Activated CD8-positive, alpha-beta memory T cell treated with anti-CD3 and anti-CD28 coated beads for 24 hours (primary cell): Measurements from ENCODE around the gene SYK.

Source experiments
- DNase-seq: peaks from one replicate; pipeline ENCODE4 v3.0.0-alpha.2; 2020

The SYK gene

GRCh38 chr9:90909225-90909624 is 107.6 kb downstream of the SYK start:
- no peak for DNase-seq

GRCh38 chr9:90909747-90910283 is 108.2 kb downstream of the SYK start:
- DNase-seq: no peak

DNA sequence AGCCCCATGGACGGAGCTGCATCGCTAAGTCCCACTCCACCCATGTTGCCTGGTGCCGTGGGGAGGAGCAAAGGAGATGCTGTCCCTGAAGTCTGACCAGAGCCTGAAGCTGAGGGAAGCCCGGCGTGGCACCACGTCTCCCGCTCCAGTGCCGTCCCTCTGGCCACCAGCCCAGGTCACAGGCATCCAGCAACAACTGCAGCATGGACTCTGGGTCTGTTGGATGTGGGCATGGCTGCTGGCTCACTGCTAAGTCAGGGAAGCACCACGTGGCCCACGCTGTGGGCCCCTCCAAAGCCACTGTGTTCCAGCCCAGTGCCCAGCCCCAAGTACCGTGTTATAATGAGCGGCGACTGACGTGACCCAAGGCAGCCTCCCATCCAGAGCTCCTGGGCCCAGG is 112.6 kb downstream of the SYK start:
- DNase-seq: no peak

GRCh38 chr9:90914868-90915483 is 113.4 kb downstream of the SYK start:
- DNase-seq: peak; percentile 86

- peak; percentile 68 for DNase-seq
These were observed 114.1 kb downstream of the SYK start for GRCh38 chr9:90915693-90916092.

DNA sequence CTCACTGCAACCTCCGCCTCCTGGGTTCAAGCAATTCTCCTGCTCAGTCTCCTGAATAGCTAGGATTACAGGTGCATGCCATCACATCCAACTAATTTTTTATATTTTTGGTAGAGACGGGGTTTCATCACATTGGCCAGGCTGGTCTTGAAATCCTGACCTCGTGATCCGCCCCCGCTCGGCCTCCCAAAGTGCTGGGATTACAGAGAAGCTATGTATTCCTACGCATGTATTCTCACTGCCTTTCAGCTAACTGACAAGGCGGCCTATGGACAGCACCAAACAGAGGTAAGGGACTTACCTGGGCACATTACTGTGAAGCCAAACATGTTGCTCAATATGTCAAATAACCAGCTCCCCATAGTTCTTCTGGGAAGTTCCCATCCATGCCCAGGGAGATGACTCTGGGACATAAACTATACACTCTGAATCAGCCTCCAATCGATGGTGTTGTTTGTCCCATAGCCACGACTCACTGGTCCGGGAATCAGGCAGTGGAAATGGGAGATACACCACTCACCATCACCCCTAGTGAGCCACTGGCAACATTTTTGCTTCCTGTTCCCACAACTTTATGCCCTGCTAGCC is 114.6 kb downstream of the SYK start:
- no peak for DNase-seq

DNA sequence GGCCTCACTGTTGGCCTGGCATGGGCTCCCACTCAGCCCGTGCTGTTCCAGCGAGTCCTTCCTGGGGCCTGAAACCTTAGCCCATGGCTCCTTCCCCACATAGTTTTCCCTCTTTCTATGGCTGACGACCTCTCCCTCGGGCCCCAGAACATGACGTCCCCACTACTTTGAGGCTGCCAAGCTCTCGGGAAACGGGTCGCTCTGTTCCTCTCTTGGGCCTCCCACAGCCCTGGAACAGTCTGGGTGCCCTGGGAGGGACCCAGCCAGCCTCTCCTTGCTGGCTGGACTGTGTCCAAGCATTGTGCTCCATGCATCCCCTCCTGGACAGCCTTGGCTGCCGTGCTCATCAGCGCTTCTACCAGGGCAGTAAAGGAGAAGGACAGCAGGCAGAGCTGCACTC is 118.3 kb downstream of the SYK start:
- DNase-seq: no peak

- no peak for DNase-seq
These were observed 119.5 kb downstream of the SYK start for GRCh38 chr9:90921104-90921503.

- no peak for DNase-seq
These were observed 120.3 kb downstream of the SYK start for GRCh38 chr9:90921969-90922368.

GRCh38 chr9:90925581-90926257 is 124.1 kb downstream of the SYK start:
- no peak for DNase-seq

DNA sequence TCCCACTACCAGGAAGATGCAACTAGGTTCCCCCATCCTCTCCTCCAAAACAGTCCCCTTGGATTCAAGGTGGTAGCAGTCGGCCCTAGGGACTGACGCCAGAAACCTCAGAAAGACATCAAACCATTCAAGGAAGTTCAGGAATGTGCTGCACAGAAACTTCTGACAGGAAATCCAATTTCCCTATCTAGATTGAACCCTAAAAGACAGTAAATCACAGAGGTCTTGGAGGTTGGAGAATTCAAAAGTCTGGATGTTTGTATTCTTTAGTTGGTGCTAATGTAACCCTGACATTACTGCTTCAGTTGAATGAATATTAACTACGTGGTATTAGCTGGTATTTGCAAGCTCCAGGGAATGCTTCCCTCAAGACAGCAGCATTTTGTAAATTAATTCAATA is 125.3 kb downstream of the SYK start:
- no peak for DNase-seq

GRCh38 chr9:90927496-90927895 is 125.9 kb downstream of the SYK start:
- DNase-seq: no peak

GRCh38 chr9:90929626-90930025 is 128.0 kb downstream of the SYK start:
- no peak for DNase-seq

DNA sequence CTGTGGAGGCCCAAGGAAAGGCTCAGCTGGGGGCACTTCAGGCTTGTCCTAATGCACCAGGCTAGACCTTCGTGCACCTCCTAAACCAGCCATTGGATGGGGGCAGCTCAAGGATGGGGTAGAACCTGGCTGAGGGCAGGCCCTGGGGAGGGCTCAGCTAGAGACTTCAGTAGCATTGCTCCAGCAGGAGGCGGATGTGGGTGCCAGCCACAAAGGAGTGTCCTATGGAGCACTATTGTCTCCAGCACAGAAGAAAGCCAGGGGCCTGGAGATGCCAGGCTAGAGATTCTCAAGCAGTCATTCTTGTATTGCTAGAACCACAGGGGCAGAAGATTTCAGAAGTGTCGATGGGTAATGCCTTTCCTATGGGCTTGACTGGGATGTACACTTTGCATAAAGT is 131.8 kb downstream of the SYK start:
- no peak for DNase-seq

DNA sequence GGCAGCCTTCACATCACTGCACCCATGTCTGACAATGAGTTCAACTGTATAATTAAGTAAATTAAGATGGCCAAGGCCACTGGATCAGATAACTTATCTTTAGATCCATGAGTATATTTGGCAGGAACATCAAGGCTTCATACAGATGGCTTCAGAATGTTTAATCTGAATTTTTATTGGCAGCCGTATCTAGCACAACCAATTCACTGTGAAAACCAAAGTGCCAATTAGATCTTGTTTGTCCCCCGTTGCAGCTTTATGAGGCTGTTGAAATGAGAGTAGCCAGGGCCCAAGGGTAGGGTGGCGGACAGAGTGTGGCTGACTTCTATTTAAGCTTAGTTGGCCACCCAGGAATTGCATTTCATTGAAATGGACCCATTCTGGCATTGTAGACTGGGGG is 137.7 kb downstream of the SYK start:
- DNase-seq: no peak

- no peak for DNase-seq
These were observed 138.7 kb downstream of the SYK start for GRCh38 chr9:90940280-90940679.

DNA sequence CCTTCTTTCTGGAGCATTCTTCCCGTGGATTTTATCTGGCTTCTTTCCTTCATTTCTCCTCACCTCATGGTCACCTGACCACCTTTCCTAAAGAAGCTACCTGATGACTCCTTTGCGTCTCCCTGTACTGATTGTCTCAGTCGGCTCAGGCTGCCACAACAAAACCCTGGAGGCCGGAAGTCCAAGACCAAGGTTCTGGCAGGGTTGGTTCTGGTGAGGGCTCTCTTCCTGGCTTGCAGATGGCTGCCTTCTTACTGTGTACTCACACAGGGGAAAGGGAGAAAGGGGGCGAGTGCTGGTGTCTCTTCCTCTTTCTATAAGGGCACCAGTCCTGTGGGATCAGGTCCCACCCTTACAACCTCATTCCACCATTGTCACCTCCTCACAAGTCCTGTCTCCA is 140.0 kb downstream of the SYK start:
- DNase-seq: no peak

GRCh38 chr9:90942555-90942954 is 140.9 kb downstream of the SYK start:
- no peak for DNase-seq

DNA sequence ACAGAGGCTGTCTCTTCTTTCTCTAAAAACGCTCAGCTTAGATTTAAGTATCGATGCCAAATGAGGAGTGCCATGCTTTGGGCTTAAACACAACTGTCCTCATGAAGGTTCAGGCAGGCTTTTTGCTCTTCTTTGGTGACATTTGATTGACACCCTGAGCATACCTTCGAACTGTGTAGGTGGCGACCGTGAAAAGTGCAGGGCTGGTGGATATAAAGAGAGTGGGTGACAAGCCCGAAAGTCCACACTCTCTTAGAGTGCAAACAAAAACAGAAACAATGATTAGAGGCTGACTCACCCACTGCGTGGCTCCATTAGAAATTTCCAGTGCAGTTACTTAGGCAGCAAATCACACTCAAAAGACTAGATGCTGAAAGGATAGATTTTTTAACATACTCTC is 141.7 kb downstream of the SYK start:
- DNase-seq: no peak

DNA sequence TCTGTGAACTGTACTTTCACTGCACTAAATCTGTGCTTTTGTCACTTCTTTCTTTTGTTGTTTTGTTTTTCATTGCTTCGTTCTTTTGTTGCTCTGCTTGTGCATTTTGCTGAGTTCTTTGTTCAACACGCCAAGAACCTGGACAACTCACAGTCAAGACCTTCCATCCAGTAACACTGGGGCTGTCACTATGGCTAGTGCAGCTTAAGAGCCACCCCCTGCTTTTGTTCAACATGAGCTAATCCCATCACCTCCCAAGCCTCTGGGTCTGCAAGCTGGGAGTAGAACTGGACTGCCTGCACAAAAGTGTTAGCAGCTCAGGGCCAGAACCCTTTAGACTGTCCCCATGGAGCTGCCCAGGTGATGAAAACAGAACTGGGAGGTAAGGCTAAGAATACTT is 143.7 kb downstream of the SYK start:
- no peak for DNase-seq

DNA sequence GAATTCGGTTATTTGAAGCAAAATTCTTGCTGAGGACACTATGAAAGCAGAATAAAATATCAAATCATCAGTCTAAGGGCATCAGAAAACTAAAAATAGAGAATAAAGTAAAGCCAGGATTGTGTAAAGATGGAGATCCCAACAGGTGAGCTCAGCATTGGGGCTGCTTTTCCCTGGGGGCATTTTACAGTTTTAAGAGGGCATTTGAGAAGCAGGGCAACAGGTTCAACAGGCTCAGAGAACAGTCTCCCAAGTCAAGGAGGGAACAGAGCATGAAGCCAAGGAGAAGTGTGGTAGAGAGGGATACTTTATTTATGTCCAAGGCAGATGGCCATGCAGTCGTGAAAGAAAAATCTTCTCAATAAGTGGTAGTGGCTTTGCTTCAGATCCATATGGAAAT is 145.4 kb downstream of the SYK start:
- no peak for DNase-seq
